ENCODE results near the gene LIPI.
"Not testable (repeated sequence)": the region's sequence is repeated elsewhere in the genome, so short reads cannot be mapped to it uniquely, and the experiment has no call there.

The LIPI gene

DNA sequence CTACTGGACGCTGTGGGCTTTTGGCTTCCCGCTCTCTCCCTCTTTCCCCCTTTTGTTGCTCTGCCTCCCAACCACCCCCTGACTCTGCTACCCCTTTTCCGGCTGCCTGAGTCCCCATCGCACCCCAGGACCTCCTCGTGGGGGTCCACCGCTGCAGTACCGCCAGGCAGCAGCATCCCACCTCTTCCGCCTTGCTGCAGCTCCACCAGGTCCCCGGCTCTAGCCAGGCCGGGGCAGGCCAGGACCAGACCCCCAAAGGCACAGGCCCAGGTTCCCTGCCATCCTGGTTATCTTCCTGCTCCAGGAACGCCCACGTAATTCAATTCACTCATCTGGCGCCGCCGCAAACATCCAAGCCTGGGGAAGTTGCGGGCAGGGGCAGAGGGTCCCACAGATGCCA lies 139.8 kb downstream of the LIPI start:
- H3K4me3 ChIP-seq (ENCODE audit: low read depth, low read length): no peak overlapping the region
- DNase-seq (ENCODE audit: low read depth): no peak
- TF ChIP-seq, protein P1, sequence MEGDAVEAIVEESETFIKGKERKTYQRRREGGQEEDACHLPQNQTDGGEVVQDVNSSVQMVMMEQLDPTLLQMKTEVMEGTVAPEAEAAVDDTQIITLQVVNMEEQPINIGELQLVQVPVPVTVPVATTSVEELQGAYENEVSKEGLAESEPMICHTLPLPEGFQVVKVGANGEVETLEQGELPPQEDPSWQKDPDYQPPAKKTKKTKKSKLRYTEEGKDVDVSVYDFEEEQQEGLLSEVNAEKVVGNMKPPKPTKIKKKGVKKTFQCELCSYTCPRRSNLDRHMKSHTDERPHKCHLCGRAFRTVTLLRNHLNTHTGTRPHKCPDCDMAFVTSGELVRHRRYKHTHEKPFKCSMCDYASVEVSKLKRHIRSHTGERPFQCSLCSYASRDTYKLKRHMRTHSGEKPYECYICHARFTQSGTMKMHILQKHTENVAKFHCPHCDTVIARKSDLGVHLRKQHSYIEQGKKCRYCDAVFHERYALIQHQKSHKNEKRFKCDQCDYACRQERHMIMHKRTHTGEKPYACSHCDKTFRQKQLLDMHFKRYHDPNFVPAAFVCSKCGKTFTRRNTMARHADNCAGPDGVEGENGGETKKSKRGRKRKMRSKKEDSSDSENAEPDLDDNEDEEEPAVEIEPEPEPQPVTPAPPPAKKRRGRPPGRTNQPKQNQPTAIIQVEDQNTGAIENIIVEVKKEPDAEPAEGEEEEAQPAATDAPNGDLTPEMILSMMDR (conservative IDR thresholded peaks at IDR 0.05; ENCODE audit: low read depth, low read length): no peak

DNA sequence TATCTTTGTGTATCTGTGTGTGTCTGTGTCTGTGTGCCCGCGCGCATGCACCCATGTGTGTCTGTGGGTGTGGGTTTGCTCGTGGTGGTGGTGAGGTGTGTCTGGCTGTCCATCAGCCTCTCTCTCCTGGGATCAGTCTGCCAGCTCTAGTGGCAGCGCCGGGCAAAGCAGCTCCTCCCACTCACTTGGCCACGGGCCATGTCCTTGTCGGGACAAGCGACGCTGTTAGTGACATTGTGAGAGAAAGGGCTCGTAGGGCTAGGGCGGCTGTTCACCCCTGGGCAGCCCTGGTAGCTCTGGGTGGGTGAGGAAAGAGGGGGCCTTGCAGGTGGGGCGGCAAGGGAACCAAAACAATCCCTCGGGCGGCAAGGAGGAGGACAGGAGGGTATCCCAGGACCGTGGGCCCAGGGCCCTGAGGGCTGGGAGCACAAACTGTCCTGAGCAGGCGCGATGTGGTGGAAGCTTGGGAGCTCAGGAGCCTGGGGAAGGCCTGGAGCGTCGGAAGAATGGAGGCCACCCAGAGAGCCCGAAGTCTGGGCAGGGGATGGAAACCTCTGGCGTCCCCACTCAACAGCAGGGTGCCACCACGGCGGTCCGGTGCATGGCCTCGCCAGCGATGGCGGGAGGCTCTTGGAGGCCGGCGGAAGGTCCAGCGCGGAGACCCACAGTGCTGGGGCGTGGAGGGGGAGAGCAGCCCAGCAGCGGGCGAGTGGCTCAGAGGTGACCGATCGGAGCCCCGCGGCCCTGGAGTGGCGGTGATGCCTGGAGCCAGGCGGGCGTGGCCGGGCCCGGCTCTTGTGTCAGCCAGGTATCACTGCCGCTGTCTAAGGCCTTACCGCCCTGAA lies 140.5 kb downstream of the LIPI start:
- TF ChIP-seq, protein P1 (conservative IDR thresholded peaks at IDR 0.05; ENCODE audit: low read depth, low read length): no peak
- no peak overlapping the region for H3K4me3 ChIP-seq (ENCODE audit: low read depth, low read length)
- no peak for DNase-seq (ENCODE audit: low read depth)

DNA sequence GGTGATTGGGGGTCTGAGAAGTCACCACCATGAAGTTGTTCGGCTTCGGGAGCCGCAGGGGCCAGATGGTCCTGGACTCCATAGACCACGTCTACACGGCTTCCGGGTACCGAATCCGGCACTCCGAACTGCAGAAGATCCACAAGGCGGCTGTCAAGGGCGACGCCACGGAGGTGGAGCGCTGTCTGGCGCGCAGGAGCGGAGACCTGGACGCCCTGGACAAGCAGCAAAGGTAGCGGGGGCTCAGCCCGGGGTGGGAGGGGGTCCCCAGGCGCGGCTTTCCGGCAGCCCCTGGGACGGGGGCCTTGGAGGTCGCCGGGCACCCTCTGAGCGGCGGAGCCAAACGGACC lies 146.5 kb downstream of the LIPI start:
- DNase-seq (ENCODE audit: low read depth): no peak
- TF ChIP-seq, protein P1 (conservative IDR thresholded peaks at IDR 0.05; ENCODE audit: low read depth, low read length): no peak
- H3K4me3 ChIP-seq (ENCODE audit: low read depth, low read length): no peak overlapping the region

DNA sequence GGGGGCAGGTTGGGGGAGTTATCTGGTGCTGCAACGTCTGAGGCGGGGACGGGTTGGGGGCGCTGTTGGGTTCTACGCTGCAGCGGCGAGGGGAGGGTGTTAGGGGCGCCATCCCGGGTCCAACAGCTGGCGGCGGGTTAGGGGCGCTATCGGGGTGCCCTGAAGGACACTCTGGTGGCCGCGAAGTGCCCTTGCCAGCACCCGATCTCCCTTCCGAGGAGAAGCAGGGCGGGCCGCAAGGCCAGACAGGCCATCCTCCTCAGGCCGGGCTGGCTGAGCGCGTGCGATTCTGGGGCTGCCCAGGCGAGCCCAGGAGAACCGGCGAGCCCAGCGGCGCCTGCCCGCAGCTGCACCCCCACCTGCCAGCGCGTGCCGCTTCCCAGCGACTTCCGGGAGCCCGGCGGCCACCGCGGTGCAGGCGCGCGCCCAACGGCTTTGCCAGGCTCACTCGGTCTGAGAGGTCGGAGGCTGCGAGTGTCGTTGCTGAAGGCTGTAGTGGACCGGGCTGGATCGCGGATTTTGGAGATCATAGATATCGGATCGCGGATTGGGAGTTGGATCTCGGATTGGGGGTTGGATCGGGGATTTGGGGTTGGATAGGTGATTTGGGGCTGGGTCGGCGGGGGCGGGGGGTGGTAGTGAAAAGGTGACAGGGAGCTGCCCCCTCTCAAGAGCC lies 147.0 kb downstream of the LIPI start:
- DNase-seq (ENCODE audit: low read depth): not testable (repeated sequence)

DNA sequence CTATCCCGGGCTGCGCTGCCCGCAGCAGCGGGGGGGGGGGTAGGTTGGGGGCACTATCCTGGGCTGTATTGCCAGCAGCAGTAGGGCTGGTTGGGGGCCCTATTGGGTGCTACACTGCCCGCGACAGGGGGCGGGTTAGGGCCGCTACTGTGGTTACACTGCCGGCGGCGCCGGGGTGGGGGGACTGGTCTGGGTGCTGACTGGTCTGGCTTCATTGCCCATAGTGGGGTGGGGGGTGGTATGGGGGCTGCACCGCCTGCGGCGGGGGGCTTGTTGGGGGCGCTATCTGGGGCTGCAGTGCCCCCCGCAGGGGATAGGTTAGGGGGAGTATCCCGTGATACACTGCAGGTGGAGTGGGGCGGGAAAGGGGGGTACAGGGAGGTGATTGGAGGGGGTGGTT lies 148.1 kb downstream of the LIPI start:
- DNase-seq (ENCODE audit: low read depth); H3K4me3 ChIP-seq (ENCODE audit: low read depth, low read length): not testable (repeated sequence)

More for the DNA sequence above, 147.0 kb downstream of the LIPI start:
- not testable (repeated sequence) for H3K4me3 ChIP-seq (ENCODE audit: low read depth, low read length)

DNA sequence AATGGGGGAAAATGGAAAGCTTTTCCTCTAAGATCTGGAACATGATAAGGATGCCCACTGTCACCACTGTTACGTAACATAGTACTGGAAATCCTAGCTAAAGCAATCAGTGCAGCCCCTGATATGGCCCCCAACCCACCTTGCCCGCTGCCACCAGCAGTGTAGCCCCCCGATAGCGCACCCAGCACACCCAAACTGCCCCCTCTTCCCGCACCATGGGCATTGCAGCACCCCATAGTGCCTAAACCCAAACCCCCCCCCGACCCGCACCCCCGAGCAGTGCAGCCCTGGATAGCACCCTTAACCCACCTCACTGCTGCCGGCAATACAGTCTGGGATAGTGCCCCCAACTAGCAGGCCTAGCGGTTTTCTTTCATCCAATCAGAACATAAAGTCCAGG lies 148.9 kb downstream of the LIPI start:
- DNase-seq (ENCODE audit: low read depth): not testable (repeated sequence)

DNA sequence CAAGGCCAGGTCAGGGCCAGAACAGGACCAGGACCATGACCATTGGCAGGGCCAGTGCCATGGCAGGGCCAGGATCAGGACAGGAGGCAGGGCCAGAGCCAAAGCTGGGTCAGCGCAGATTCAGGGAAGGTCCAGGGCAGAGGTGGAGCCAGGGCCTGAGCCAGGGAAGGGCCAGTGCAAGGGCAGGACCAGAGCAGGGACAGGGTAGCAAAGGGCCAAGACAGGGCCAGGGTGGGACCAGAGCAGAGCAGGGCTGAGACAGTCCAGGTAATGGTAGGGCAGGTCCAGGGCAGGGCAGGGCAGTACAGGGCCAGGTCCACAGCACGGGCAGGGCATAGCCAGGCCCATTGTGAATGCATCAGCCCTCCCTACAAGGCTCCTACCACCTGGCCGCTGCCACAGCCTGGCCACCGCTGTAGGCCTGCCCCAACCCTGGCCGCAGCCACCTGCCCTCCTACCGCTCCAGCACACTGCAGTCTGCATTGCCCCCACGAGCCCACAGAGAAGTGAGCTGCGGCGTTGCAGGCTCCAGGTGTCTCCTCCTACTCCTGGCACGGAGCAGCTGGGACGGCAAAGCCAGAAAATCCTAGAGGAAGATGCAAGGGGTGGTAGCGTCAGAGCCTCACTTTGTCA lies 151.6 kb downstream of the LIPI start:
- not testable (repeated sequence) for DNase-seq (ENCODE audit: low read depth)

More for the DNA sequence above, 148.9 kb downstream of the LIPI start:
- H3K4me3 ChIP-seq (ENCODE audit: low read depth, low read length): not testable (repeated sequence)

More for the DNA sequence above, 151.6 kb downstream of the LIPI start:
- not testable (repeated sequence) for H3K4me3 ChIP-seq (ENCODE audit: low read depth, low read length)

All from choroid plexus epithelial cell (primary cell).